Measurements from ENCODE around the gene PTPRN2.

The PTPRN2 gene

DNA sequence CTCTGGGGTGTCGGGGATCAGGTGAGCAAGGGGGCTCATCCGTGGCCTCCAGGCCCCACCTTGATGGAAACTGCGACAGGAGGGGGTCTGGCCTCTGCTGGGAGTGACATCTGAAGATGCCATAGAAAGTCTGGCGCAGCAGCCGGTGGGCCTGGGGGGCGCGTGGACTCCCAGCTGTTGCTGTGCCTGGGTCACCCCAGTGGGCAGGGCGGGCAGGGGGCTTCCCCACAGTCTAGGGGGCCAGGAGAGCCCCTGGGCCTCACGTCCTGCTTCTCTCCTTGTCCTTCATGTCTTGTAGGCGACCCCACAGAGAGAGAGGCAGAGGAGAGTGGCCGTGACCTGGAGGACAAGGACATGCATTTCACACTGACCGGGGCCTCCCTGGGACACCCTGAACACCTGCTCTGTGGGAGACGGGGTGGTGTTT, 800.3 kb downstream of the PTPRN2 start:
- TF ChIP-seq CTCF (IDR thresholded peaks at IDR 0.05; ENCODE audit: borderline replicate concordance, insufficient read depth, low read depth, low read length): no peak
- H3K4me3 ChIP-seq (ENCODE audit: low read depth, low read length): no peak overlapping the region

- no peak overlapping the region for H3K4me3 ChIP-seq (ENCODE audit: low read depth, low read length)
- TF ChIP-seq CTCF (IDR thresholded peaks at IDR 0.05; ENCODE audit: borderline replicate concordance, insufficient read depth, low read depth, low read length): no peak
Measured at GRCh38 chr7:157786375-157787274, 801.0 kb downstream of the PTPRN2 start.

- no peak for TF ChIP-seq CTCF (IDR thresholded peaks at IDR 0.05; ENCODE audit: borderline replicate concordance, insufficient read depth, low read depth, low read length)
- no peak overlapping the region for H3K4me3 ChIP-seq (ENCODE audit: low read depth, low read length)
Measured at GRCh38 chr7:157785486-157786186, 802.0 kb downstream of the PTPRN2 start.

DNA sequence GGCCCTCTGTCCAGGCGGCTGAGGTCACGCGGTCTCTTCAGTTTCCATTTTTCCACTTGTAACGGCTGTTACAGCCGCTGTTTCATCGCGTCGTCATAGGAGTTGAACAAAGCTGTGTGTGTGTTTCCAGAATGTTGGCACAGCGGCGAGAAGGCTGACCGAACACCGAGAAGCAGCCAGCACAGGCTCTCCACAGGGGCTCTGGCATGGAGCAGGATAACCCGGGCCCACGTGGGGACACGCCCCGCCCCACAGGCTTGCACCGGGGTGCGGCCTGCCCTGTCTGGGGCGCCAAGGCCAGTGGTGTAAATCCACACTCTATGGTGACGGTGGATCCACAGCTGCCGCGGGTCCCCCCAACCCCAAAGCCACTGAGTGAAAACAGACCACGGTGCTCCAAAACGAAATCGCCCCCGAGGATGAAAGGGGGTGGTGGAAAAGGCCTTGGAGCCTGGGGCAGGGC, 802.6 kb downstream of the PTPRN2 start:
- TF ChIP-seq CTCF (IDR thresholded peaks at IDR 0.05; ENCODE audit: borderline replicate concordance, insufficient read depth, low read depth, low read length): no peak
- H3K4me3 ChIP-seq (ENCODE audit: low read depth, low read length): no peak overlapping the region

DNA sequence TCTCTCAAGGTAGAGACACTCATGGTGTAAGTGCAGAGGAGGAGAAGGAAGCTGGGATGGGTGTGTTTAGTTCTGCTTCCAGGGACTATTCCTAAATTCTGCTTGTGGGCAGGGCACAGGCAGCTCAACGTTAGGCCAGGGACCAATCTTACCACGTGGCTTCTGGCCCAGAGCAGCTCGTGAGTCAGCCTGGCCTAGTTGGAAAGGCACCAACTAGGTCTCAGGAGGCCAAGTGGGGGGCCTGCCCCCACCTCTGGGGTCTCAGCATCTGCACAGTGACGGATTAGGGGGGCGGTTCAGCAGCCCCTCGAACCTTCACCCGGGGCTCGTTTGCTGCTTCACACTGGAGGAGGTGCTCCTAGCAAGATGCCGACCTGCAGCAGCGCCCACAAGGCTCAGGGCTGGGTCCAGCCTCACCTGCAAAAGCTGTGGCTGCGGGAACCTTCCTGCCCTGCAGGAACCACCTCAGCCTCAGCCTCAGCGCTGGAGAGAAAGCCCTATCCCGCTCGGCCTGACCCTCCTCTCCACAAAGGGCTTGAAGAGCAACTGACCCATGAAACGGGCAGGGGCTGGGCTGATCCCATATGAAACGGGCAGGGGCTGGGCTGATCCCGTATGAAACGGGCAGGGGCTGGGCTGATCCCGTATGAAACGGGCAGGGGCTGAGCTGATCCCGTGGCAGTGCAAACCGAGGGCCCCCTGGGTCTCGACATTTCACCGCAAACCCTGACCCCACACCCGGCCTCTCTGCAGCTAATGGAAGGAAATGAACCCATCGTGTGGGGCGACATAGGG, 803.4 kb downstream of the PTPRN2 start:
- no peak for TF ChIP-seq CTCF (IDR thresholded peaks at IDR 0.05; ENCODE audit: borderline replicate concordance, insufficient read depth, low read depth, low read length)
- H3K4me3 ChIP-seq (ENCODE audit: low read depth, low read length): no peak overlapping the region

GRCh38 chr7:157782041-157782440, 805.6 kb downstream of the PTPRN2 start:
- no peak overlapping the region for H3K4me3 ChIP-seq (ENCODE audit: low read depth, low read length)
- TF ChIP-seq CTCF (IDR thresholded peaks at IDR 0.05; ENCODE audit: borderline replicate concordance, insufficient read depth, low read depth, low read length): no peak
